Parathyroid adenoma (tissue), 2 donors: ENCODE data around the gene CTTNBP2.

Experiments
- H2AFZ ChIP-seq: fragments of 300-600 bp; sonication (generic); one replicate; pipeline ENCODE4 v1.7.0; 2017; ENCODE audit warnings: antibody characterized with exemption, mild to moderate bottlenecking
- H3K27ac ChIP-seq: fragments of 300-600 bp; sonication (generic); one replicate; pipeline ENCODE4 v1.7.0; 2017
- H3K27me3 ChIP-seq: fragments of 300-600 bp; sonication (generic); one replicate; pipeline ENCODE4 v1.7.0; 2017; ENCODE audit warnings: low read length; ENCODE audit not compliant: control insufficient read depth, insufficient read depth
- H3K36me3 ChIP-seq: fragments of 300-600 bp; sonication (generic); one replicate; pipeline ENCODE4 v1.7.0; 2017; ENCODE audit warnings: low read length; ENCODE audit not compliant: control insufficient read depth, insufficient read depth
- H3K4me1 ChIP-seq: fragments of 300-600 bp; sonication (generic); one replicate; pipeline ENCODE4 v1.7.0; 2017; ENCODE audit warnings: control low read depth
- H3K4me2 ChIP-seq: fragments of 300-600 bp; sonication (generic); one replicate; pipeline ENCODE4 v1.7.0; 2017; ENCODE audit warnings: low read length
- H3K4me3 ChIP-seq: fragments of 300-600 bp; sonication (generic); one replicate; pipeline ENCODE4 v1.7.0; 2017; ENCODE audit warnings: low read depth, low read length
- H3K79me2 ChIP-seq: fragments of 300-600 bp; sonication (generic); one replicate; pipeline ENCODE4 v1.7.0; 2017; ENCODE audit warnings: control low read depth
- H3K9ac ChIP-seq: fragments of 300-600 bp; sonication (generic); one replicate; pipeline ENCODE4 v1.7.0; 2017; ENCODE audit warnings: mild to moderate bottlenecking
- H3K9me3 ChIP-seq: fragments of 300-600 bp; sonication (generic); one replicate; pipeline ENCODE4 v1.7.0; 2017; ENCODE audit warnings: low read length; ENCODE audit not compliant: control insufficient read depth
- CTCF ChIP-seq: fragments of 300-600 bp; sonication (generic); IDR thresholded peaks from one replicate; pipeline ENCODE4 v1.7.0; 2017; ENCODE audit warnings: antibody characterized with exemption, mild to moderate bottlenecking
- donor health status: primary hyperparathyroidism.

The CTTNBP2 gene

GRCh38 chr7:117780832-117781231, 92.4 kb downstream of the CTTNBP2 start:
- Histone ChIP-seq H3K36me3 (no peaks in the 10 kb centered on the region), H3K27me3 (no peaks in the 10 kb centered on the region), H3K9ac (no peak overlapping the region), H3K27ac (no peak overlapping the region), H3K4me2 (no peak overlapping the region), H3K4me3 (no peak overlapping the region), H3K9me3 (no peaks in the 10 kb centered on the region), H3K79me2 (no peaks in the 10 kb centered on the region), H2AFZ (no peak overlapping the region), H3K4me1 (peaks cover 5% of the 10 kb centered on the region)
- TF ChIP-seq CTCF: no peak

GRCh38 chr7:117777335-117778142, 95.7 kb downstream of the CTTNBP2 start:
- Histone ChIP-seq H3K79me2 (no peaks in the 10 kb centered on the region), H3K9ac (no peak overlapping the region), H3K4me2 (no peak overlapping the region), H3K27ac (no peak overlapping the region), H3K9me3 (no peaks in the 10 kb centered on the region), H3K4me1 (peaks cover 12% of the 10 kb centered on the region), H3K36me3 (no peaks in the 10 kb centered on the region), H3K4me3 (no peak overlapping the region), H2AFZ (no peak overlapping the region), H3K27me3 (no peaks in the 10 kb centered on the region)
- no peak for TF ChIP-seq CTCF

GRCh38 chr7:117776224-117776623, 97.0 kb downstream of the CTTNBP2 start:
- Histone ChIP-seq H3K9ac (peak overlapping the region; percentile 19), H2AFZ (no peak overlapping the region), H3K4me1 (peaks cover 12% of the 10 kb centered on the region), H3K27ac (no peak overlapping the region), H3K27me3 (no peaks in the 10 kb centered on the region), H3K4me3 (no peak overlapping the region), H3K9me3 (no peaks in the 10 kb centered on the region), H3K79me2 (no peaks in the 10 kb centered on the region), H3K36me3 (no peaks in the 10 kb centered on the region), H3K4me2 (no peak overlapping the region)
- no peak for TF ChIP-seq CTCF

- H3K27ac ChIP-seq: no peak overlapping the region
- H3K79me2 ChIP-seq: no peaks in the 10 kb centered on the region
- no peaks in the 10 kb centered on the region for H3K27me3 ChIP-seq
- H3K9me3 ChIP-seq: no peaks in the 10 kb centered on the region
- H3K4me1 ChIP-seq: peaks cover 12% of the 10 kb centered on the region
- H3K9ac ChIP-seq: no peak overlapping the region
- no peak for TF ChIP-seq CTCF
- no peak overlapping the region for H3K4me2 ChIP-seq
- no peaks in the 10 kb centered on the region for H3K36me3 ChIP-seq
- no peak overlapping the region for H2AFZ ChIP-seq
- no peak overlapping the region for H3K4me3 ChIP-seq
Observed at GRCh38 chr7:117775801-117776200, 97.4 kb downstream of the CTTNBP2 start.

- no peak overlapping the region for H3K27ac ChIP-seq
- H3K4me2 ChIP-seq: no peak overlapping the region
- no peak for TF ChIP-seq CTCF
Observed at GRCh38 chr7:117774943-117775342, 98.3 kb downstream of the CTTNBP2 start.

More at GRCh38 chr7:117774943-117775342, 98.3 kb downstream of the CTTNBP2 start:
- Histone ChIP-seq H3K79me2 (no peaks in the 10 kb centered on the region), H3K4me3 (no peak overlapping the region), H2AFZ (no peak overlapping the region), H3K9ac (no peak overlapping the region), H3K9me3 (no peaks in the 10 kb centered on the region), H3K36me3 (no peaks in the 10 kb centered on the region), H3K27me3 (no peaks in the 10 kb centered on the region), H3K4me1 (peaks cover 12% of the 10 kb centered on the region)
